KOPT-K1 (cell line): Measurements from ENCODE around the gene C19orf85.

Experiments used
- H3K27ac ChIP-seq: fragments of 200-600 bp; sonication (generic); 2 replicates; pipeline ENCODE4 v1.5.1; 2016; ENCODE audit warnings: antibody characterized with exemption, mild to moderate bottlenecking, low read depth, low read length; ENCODE audit not compliant: poor library complexity, severe bottlenecking
- H3K36me3 ChIP-seq: fragments of 200-600 bp; sonication (generic); 2 replicates; pipeline ENCODE4 v1.5.1; 2017; ENCODE audit warnings: antibody characterized with exemption, mild to moderate bottlenecking, low read length, moderate library complexity; ENCODE audit not compliant: insufficient read depth
- H3K9me3 ChIP-seq: fragments of 200-600 bp; sonication (generic); 2 replicates; pipeline ENCODE4 v1.5.1; 2017; ENCODE audit warnings: antibody characterized with exemption, low read length, mild to moderate bottlenecking; ENCODE audit not compliant: insufficient read depth, poor library complexity, severe bottlenecking

Gene C19orf85

GRCh38 chr19:55474269-55475265, 10.0 kb upstream of the C19orf85 start:
- Histone ChIP-seq H3K36me3 (no peaks in the 10 kb centered on the region), H3K27ac (no peak overlapping the region), H3K9me3 (no peaks in the 10 kb centered on the region)

DNA sequence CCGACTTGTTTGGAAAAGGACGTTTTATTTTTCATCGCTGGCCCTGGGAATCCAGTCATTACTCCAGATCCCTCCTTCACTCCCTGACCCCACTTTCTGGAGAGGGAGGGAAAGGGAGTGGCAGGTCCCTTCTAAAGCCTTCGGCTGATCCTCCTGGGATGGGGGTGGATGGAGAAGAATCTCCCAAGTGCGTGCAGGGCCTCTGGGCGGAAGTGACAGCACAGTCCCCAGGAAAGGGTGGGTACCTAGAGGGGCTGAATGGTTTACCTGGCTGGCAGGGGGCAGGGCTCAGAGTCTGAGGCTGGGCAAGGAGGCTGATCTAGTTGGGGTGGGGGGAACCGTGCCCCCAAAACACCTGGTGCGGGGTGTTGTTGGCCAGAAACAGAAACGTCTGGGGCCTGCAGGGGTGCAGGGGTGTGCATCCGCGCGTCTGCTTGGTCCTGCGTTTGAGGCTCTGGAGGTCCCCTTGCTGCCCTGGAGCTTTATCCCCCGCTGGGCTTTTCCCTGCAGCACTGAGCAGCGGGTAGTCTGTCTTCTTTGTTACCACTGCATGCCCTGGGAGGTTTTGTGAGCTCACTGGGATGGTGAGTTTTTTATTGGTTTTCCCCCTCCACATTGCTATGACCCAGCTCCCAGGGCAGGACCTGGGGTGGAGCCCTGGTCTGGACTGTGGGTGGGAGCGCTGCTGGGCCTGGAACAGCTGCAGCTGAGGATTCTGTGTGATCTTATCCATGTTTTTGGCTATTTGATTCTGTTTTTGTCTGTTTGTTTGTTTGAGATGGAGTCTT, 8.9 kb upstream of the C19orf85 start:
- H3K36me3 ChIP-seq: no peaks in the 10 kb centered on the region
- H3K27ac ChIP-seq: no peak overlapping the region
- H3K9me3 ChIP-seq: no peaks in the 10 kb centered on the region

GRCh38 chr19:55472463-55472862, 7.9 kb upstream of the C19orf85 start:
- Histone ChIP-seq H3K36me3 (no peaks in the 10 kb centered on the region), H3K9me3 (no peaks in the 10 kb centered on the region), H3K27ac (no peak overlapping the region)

DNA sequence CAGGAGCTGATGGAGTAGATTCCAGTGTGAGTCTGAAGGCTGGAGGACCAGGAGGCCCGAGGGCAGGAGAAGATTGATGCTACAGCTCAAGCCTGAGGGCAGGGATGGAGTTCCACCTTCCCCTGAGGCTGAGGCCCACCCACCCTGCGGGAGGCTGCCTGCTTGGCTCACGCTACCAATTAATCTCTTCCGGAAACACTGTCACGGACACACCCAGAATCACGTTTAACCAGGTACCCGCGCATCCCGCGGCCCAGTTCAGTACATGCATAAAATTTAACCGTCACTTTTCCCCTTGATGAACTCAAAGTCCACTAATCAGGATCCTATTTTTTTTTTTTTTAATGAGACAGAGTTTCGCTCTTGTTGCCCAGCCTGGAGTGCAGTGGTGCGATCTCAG, 6.7 kb upstream of the C19orf85 start:
- Histone ChIP-seq H3K27ac (no peak overlapping the region), H3K36me3 (no peaks in the 10 kb centered on the region), H3K9me3 (no peaks in the 10 kb centered on the region)

- H3K36me3 ChIP-seq: no peaks in the 10 kb centered on the region
- no peak overlapping the region for H3K27ac ChIP-seq
Measured at GRCh38 chr19:55468054-55468393, 3.5 kb upstream of the C19orf85 start.

GRCh38 chr19:55467236-55468053, 2.9 kb upstream of the C19orf85 start:
- Histone ChIP-seq H3K9me3 (no peaks in the 10 kb centered on the region), H3K27ac (no peak overlapping the region), H3K36me3 (no peaks in the 10 kb centered on the region)

More at GRCh38 chr19:55468054-55468393, 3.5 kb upstream of the C19orf85 start:
- H3K9me3 ChIP-seq: no peaks in the 10 kb centered on the region

DNA sequence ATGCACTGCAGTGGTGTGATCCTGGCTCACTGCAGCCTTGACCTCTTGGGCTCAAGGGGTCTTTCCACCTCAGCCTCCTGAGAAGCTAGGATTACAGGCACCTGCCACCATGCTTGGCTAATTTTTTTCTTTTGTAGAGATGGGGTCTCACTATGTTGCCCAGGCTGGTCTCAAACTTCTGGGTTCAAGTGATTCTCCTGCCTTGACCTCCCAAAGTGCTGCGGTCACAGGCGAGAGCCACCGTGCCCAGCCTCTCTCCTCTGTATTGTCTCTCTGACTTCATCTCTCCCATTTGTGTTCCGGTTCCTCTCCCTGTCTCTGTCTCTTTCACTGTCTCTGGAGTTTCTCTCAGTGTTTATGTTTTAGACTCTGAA, 1.7 kb upstream of the C19orf85 start:
- H3K9me3 ChIP-seq: no peaks in the 10 kb centered on the region
- H3K27ac ChIP-seq: no peak overlapping the region
- no peaks in the 10 kb centered on the region for H3K36me3 ChIP-seq

- H3K27ac ChIP-seq: no peak overlapping the region
- H3K9me3 ChIP-seq: no peaks in the 10 kb centered on the region
- H3K36me3 ChIP-seq: no peaks in the 10 kb centered on the region
Measured at GRCh38 chr19:55465460-55466240, 1.1 kb upstream of the C19orf85 start.

DNA sequence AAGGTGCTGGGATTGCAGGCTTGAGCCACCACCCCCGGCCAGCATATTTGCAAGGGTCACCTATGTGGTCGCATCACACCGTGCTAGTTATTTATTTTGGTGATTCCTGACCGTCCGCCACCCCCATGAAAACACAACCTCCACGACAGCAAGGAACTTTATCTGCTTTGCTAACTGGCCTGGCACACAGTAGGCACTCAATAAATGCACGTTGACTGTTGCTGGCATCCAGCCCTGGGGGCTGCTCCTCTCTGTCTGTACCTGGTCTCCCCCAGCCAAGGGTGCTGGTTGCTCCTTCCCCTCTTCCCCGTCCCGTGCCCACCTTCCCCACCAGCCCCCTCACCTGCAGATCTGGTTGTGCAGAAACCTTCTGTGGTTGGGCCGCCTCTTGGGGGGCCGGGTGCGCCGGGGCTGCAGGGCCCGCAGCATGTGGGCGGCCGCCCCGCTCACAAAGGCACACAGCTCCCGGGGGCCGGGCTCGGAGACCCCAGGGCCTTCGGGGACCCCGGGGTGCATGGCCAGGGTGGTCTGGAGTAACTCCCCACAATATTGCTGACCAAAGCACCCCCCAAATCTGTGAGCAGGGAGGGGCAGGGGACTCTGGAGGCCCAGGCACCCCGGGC, 401 bp downstream of the C19orf85 start:
- Histone ChIP-seq H3K9me3 (no peaks in the 10 kb centered on the region), H3K36me3 (no peaks in the 10 kb centered on the region), H3K27ac (no peak overlapping the region)

DNA sequence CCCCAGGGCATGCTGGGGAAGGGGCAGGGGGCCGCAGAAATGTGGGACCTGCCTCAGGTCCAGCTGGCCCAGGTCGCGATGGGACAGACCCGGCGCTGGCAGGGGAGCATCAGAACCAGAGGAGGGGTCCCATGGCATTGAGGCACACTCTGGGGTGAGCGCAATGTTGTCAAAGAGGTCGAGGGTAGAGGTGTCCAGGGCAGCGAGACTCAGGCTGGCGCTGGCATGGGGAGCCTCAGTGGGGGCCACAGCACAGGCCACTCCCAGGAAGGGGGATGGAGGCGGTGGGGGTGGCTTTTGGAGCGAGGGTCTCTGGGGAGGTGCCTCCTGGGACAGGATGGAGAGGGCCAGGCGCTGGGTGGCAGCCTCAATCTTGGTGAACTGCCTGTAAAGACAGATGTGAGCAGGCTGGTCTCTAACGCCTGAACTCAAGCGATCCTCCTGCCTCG, 944 bp downstream of the C19orf85 start:
- no peaks in the 10 kb centered on the region for H3K9me3 ChIP-seq
- no peaks in the 10 kb centered on the region for H3K36me3 ChIP-seq
- H3K27ac ChIP-seq: no peak overlapping the region

GRCh38 chr19:55462722-55463121, 1.8 kb downstream of the C19orf85 start:
- no peaks in the 10 kb centered on the region for H3K36me3 ChIP-seq
- H3K27ac ChIP-seq: no peak overlapping the region
- no peaks in the 10 kb centered on the region for H3K9me3 ChIP-seq

DNA sequence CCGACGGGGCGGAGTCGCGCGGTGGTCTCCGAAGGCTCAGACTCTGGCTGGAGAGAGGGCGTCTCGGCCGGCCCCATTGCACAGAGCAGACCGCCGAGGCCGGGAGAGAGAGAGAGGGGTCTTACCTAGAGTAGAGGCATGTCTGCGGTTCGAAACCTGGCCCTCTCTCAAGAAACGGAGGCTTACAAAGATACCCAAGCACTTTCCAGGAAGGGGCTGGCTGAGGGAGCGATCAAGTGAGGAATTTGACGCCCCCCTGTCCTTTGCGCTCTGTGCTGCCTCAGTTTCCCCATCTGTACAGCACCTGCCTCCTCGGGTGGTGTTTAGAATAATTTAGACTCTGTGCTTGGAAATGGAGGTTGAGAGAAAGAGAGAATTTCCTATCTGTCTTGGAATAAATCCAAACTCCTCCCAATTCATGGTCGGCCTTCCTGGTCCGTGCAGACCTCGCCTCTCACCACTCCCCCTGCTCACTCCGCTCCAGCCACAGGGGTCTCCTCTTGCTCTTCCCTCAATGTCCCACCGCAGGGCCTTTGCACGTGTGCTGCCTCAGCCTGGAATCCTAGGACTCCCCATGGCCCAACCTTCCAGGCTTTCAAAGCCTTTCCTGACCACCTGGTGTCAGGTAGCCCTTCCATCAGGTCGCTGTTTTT, 2.5 kb downstream of the C19orf85 start:
- Histone ChIP-seq H3K36me3 (no peaks in the 10 kb centered on the region), H3K27ac (peak overlapping the region; percentile 23), H3K9me3 (no peaks in the 10 kb centered on the region)

- Histone ChIP-seq H3K27ac (peak within 1 kb of the TSS; percentile 85), H3K9me3 (no peaks in the 10 kb centered on the region), H3K36me3 (no peaks in the 10 kb centered on the region)
Measured at GRCh38 chr19:55461259-55461973, 3.1 kb downstream of the C19orf85 start, which contains the start of gene ISOC2. TSS of gene ISOC2 (minus strand) at chr19:55461642. CDS start at chr19:55456486, 5,156 bp downstream.
